Measurements from ENCODE around the gene ZNF546.

DNA sequence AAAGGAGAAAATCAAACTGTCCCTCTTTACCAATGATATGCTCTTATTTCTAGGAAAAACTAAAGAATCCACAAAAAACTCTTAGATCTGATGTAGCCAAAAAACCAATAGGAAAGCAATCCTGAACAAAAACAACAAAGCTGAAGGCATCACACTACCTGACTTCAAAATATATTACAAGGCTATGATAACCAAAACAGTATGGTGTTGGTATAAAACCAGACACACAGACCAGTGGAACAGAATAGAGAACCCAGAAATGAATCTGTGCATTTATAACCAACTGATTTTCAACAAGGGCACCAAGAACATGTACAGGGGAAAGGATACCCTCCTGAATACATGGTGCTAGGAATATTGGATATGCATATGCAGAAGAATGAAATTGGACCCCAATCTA lies 9.7 kb upstream of the ZNF546 start:
- no peak for TF ChIP-seq POLR2A (IDR thresholded peaks at IDR 0.05)
- TF ChIP-seq, protein P1, sequence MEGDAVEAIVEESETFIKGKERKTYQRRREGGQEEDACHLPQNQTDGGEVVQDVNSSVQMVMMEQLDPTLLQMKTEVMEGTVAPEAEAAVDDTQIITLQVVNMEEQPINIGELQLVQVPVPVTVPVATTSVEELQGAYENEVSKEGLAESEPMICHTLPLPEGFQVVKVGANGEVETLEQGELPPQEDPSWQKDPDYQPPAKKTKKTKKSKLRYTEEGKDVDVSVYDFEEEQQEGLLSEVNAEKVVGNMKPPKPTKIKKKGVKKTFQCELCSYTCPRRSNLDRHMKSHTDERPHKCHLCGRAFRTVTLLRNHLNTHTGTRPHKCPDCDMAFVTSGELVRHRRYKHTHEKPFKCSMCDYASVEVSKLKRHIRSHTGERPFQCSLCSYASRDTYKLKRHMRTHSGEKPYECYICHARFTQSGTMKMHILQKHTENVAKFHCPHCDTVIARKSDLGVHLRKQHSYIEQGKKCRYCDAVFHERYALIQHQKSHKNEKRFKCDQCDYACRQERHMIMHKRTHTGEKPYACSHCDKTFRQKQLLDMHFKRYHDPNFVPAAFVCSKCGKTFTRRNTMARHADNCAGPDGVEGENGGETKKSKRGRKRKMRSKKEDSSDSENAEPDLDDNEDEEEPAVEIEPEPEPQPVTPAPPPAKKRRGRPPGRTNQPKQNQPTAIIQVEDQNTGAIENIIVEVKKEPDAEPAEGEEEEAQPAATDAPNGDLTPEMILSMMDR (IDR thresholded peaks at IDR 0.05 in 4 of 5, conservative IDR thresholded peaks at IDR 0.05 in 1 of 5), result no peak

Measured in gastrocnemius medialis (tissue), 4 donors.